ENCODE measurements around the gene MYPN. TPM values are rescaled to one million over a fixed set of nuclear protein-coding genes. Genes with fewer than 3 reads are reported as not detected.
A peak's percentile ranks its signal among the peaks of the same experiment; 100 is the strongest.

Gene MYPN
- total RNA-seq, 1 experiment from 2014 or later: not detected

- WGBS (ENCODE audit: extremely low coverage, insufficient read length, low lambda C conversion rate): no CpG with 5 or more reads among the region's 7 CpGs
- H3K9me3 Mint-ChIP-seq: no peaks in the 10 kb centered on the region
- DNase-seq: no peak
- Histone ChIP-seq H3K4me2 (ENCODE audit: insufficient read depth, insufficient read length, low read length) (no peak overlapping the region), H2BK20ac (ENCODE audit: low read depth, low read length, poor library complexity, severe bottlenecking) (no peak overlapping the region), H2AK5ac (ENCODE audit: insufficient read length, low read length) (no peak overlapping the region), H4K20me1 (ENCODE audit: control insufficient read depth, insufficient read depth, insufficient read length) (no peaks in the 10 kb centered on the region), H3K9ac (ENCODE audit: extremely low read depth, insufficient read length, low read length) (no peak overlapping the region), H3K79me2 (ENCODE audit: insufficient read depth, low read length) (no peaks in the 10 kb centered on the region), H3K4me1 (ENCODE audit: insufficient read depth, low read length) (peaks cover 3% of the 10 kb centered on the region), H3T11ph (ENCODE audit: low read length) (no peak overlapping the region), H2BK15ac (ENCODE audit: low read depth, low read length) (no peak overlapping the region), H3K79me1 (ENCODE audit: insufficient read depth, low read depth, low read length, poor library complexity, severe bottlenecking) (no peaks in the 10 kb centered on the region), H3K9me3 (ENCODE audit: control insufficient read depth, low read depth, low read length) (no peaks in the 10 kb centered on the region), H2BK5ac (ENCODE audit: insufficient read length, low read length) (no peak overlapping the region), H3K18ac (ENCODE audit: insufficient read length, low read depth, low read length) (no peak overlapping the region), H3K14ac (ENCODE audit: insufficient read depth, low read length) (no peak overlapping the region), H3K27me3 (ENCODE audit: insufficient read depth, low read length) (no peaks in the 10 kb centered on the region), H3K56ac (ENCODE audit: insufficient read length, low read depth, low read length) (no peak overlapping the region), H3K27ac (ENCODE audit: insufficient read length, low read depth, low read length) (no peak overlapping the region), H3K4ac (ENCODE audit: low read depth, low read length) (no peak overlapping the region), H2AFZ (ENCODE audit: low read length) (no peak overlapping the region), H3K23me2 (ENCODE audit: insufficient read length, low read depth, low read length, poor library complexity, severe bottlenecking) (no peaks in the 10 kb centered on the region), H4K8ac (replicated peaks; ENCODE audit: insufficient read length, low read depth, low read length) (no peak overlapping the region), H2BK12ac (ENCODE audit: insufficient read length, low read depth, low read length) (no peak overlapping the region), H2BK120ac (ENCODE audit: low read depth, low read length, poor library complexity, severe bottlenecking) (no peak overlapping the region), H3K23ac (ENCODE audit: insufficient read length, low read depth, low read length) (no peak overlapping the region), H4K5ac (ENCODE audit: insufficient read length, low read depth, low read length) (no peak overlapping the region), H4K91ac (ENCODE audit: insufficient read length, low read depth, low read length) (no peak overlapping the region)
- TF ChIP-seq, protein P1, sequence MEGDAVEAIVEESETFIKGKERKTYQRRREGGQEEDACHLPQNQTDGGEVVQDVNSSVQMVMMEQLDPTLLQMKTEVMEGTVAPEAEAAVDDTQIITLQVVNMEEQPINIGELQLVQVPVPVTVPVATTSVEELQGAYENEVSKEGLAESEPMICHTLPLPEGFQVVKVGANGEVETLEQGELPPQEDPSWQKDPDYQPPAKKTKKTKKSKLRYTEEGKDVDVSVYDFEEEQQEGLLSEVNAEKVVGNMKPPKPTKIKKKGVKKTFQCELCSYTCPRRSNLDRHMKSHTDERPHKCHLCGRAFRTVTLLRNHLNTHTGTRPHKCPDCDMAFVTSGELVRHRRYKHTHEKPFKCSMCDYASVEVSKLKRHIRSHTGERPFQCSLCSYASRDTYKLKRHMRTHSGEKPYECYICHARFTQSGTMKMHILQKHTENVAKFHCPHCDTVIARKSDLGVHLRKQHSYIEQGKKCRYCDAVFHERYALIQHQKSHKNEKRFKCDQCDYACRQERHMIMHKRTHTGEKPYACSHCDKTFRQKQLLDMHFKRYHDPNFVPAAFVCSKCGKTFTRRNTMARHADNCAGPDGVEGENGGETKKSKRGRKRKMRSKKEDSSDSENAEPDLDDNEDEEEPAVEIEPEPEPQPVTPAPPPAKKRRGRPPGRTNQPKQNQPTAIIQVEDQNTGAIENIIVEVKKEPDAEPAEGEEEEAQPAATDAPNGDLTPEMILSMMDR (conservative IDR thresholded peaks at IDR 0.05): no peak
- H3K36me3 Mint-ChIP-seq (ENCODE audit: insufficient read depth in 1 of 3, low read depth in 3 of 3): no peaks in the 10 kb centered on the region
- H3K4me1 Mint-ChIP-seq: peaks cover 15 to 22% of the 10 kb centered on the region in 2 experiments
- H3K27me3 Mint-ChIP-seq (ENCODE audit: low read depth): peaks cover 58% of the 10 kb centered on the region
- no peak overlapping the region for H3K27ac Mint-ChIP-seq
- H3K4me3 Mint-ChIP-seq: peak overlapping the region in 1 of 2 experiments; percentile 14; a peak in 1 of 5 replicates
Measured at GRCh38 chr10:68251151-68251550, 141.9 kb downstream of the MYPN start.

Data from H9 (cell line).